ENCODE results near the gene TRIM28.

Gene TRIM28

GRCh38 chr19:58554494-58555368 is 10.9 kb downstream of the TRIM28 start, which contains the start of gene CHMP2A (continued):
- TF ChIP-seq CSRNP3 (CRISPR knock-in tag; IDR thresholded peaks at IDR 0.05) (peak; percentile 18; the same call in 1 of the 2 replicates), ZNF8 (CRISPR knock-in tag; IDR thresholded peaks at IDR 0.05) (no peak), ESRRG (CRISPR knock-in tag; IDR thresholded peaks at IDR 0.05) (peak; percentile 45; the same call in 1 of the 2 replicates), ZNF565 (CRISPR knock-in tag; conservative IDR thresholded peaks at IDR 0.05; ENCODE audit: low read depth) (no peak), ISL1 (CRISPR knock-in tag; IDR thresholded peaks at IDR 0.05) (no peak)

GRCh38 chr19:58555369-58555885 is 11.6 kb downstream of the TRIM28 start:
- TF ChIP-seq CREB5 (CRISPR knock-in tag; IDR thresholded peaks at IDR 0.05; ENCODE audit: low read depth): 0 out of 2 replicates have a peak, but pooled peaks have one; percentile 5
- TF ChIP-seq ZC3H10 (CRISPR knock-in tag; IDR thresholded peaks at IDR 0.05): no peak
- ATAC-seq: no peak

- ATAC-seq: no peak
- no peak for TF ChIP-seq TSHZ2 (CRISPR knock-in tag; IDR thresholded peaks at IDR 0.05)
- TF ChIP-seq ARNTL (CRISPR knock-in tag; IDR thresholded peaks at IDR 0.05; ENCODE audit: borderline replicate concordance, low read depth): no peak
- TF ChIP-seq SNAI2 (CRISPR knock-in tag; IDR thresholded peaks at IDR 0.05): no peak
- no peak for TF ChIP-seq ISL1 (CRISPR knock-in tag; IDR thresholded peaks at IDR 0.05)
- no peak for TF ChIP-seq ZNF8 (CRISPR knock-in tag; IDR thresholded peaks at IDR 0.05)
- no peak for TF ChIP-seq RARB (CRISPR knock-in tag; IDR thresholded peaks at IDR 0.05)
- no peak for TF ChIP-seq ZFP3 (CRISPR knock-in tag; IDR thresholded peaks at IDR 0.05)
- no peak for TF ChIP-seq ZFP30 (CRISPR knock-in tag; IDR thresholded peaks at IDR 0.05)
- no peak for TF ChIP-seq TOX (CRISPR knock-in tag; IDR thresholded peaks at IDR 0.05; ENCODE audit: borderline replicate concordance)
- TF ChIP-seq CREB5 (CRISPR knock-in tag; IDR thresholded peaks at IDR 0.05; ENCODE audit: low read depth): no peak
- TF ChIP-seq TCF4 (CRISPR knock-in tag; IDR thresholded peaks at IDR 0.05; ENCODE audit: borderline replicate concordance): no peak
- no peak for TF ChIP-seq BACH2 (CRISPR knock-in tag; IDR thresholded peaks at IDR 0.05; ENCODE audit: borderline replicate concordance)
- TF ChIP-seq PPARA (CRISPR knock-in tag; IDR thresholded peaks at IDR 0.05; ENCODE audit: borderline replicate concordance): no peak
- TF ChIP-seq GLIS3 (CRISPR knock-in tag; IDR thresholded peaks at IDR 0.05): no peak
- no peak for TF ChIP-seq ZNF70 (CRISPR knock-in tag; IDR thresholded peaks at IDR 0.05)
- TF ChIP-seq CSRNP3 (CRISPR knock-in tag; IDR thresholded peaks at IDR 0.05): no peak
Observed at GRCh38 chr19:58555920-58556621, 12.2 kb downstream of the TRIM28 start.

Measured in SK-N-SH treated with all-trans-retinoic acid at 6 μM for 48 hours (cell line).